GM12801 (cell line): ENCODE data around the gene ALDH1A2.

Source experiments
- TF ChIP-seq, protein P1 (sequence below): IDR thresholded peaks from one replicate; pipeline ENCODE4 v1.5.1; 2011; ENCODE audit warnings: control low read depth; ENCODE audit not compliant: insufficient read length; ENCODE audit errors: extremely low read depth

Gene ALDH1A2

DNA sequence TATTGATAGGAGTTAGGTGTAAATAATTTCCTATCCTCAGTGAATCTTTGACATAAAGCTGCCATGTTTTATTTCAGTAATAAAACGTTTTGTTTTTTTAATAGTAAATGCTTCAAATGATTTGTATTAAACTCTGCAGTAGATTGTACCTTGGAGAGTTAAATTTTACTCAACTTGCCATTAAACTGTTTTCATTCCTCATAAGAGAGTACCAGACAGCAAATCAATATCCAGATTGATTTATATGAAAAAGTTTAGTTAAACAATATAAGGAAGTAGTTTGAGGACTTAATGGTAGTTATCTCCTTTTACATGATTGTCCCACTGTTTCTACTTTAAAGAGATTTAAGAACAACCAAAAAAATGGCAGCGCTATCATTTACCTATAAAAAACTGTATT lies 18.4 kb downstream of the ALDH1A2 start:
- TF ChIP-seq, protein P1, sequence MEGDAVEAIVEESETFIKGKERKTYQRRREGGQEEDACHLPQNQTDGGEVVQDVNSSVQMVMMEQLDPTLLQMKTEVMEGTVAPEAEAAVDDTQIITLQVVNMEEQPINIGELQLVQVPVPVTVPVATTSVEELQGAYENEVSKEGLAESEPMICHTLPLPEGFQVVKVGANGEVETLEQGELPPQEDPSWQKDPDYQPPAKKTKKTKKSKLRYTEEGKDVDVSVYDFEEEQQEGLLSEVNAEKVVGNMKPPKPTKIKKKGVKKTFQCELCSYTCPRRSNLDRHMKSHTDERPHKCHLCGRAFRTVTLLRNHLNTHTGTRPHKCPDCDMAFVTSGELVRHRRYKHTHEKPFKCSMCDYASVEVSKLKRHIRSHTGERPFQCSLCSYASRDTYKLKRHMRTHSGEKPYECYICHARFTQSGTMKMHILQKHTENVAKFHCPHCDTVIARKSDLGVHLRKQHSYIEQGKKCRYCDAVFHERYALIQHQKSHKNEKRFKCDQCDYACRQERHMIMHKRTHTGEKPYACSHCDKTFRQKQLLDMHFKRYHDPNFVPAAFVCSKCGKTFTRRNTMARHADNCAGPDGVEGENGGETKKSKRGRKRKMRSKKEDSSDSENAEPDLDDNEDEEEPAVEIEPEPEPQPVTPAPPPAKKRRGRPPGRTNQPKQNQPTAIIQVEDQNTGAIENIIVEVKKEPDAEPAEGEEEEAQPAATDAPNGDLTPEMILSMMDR: no peak

DNA sequence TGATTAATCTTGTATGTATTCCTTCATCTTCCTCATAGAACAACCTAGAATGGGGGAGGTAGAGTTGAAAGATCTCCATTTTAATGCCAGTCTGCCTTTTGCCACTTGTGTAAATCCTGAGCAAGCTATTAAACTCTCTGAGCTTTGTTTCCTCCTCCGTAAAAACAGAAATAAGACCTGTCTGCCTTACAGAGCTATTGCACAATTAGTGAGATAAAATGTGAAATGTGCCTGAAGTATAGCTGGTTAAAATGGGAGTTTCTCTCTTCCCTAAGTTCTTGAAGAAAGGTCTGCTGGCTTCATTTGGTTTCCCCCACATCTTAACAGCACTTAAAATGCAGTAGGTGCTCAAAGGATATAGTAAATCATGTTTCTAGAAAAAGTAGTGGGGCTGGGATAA lies 19.0 kb downstream of the ALDH1A2 start:
- TF ChIP-seq, protein P1: no peak

DNA sequence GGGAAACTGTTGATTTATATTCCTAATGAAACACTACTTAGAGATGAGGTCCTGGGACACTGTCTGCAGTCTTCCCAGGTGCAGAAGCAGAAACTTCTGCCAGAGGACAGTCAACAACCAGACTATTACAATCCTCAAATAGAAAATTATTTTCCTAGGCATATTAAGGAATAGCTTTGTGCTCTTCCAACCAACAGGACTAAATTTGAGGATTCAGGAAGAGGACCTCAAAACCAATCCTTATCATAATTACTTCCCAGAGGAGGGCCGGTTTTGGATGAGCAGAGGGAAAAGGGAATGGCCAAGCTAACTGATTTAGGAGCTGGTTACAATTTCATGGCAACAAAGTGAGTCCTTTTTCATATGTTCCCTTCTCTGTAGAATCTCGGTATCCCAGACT lies 21.0 kb downstream of the ALDH1A2 start:
- TF ChIP-seq, protein P1: no peak

DNA sequence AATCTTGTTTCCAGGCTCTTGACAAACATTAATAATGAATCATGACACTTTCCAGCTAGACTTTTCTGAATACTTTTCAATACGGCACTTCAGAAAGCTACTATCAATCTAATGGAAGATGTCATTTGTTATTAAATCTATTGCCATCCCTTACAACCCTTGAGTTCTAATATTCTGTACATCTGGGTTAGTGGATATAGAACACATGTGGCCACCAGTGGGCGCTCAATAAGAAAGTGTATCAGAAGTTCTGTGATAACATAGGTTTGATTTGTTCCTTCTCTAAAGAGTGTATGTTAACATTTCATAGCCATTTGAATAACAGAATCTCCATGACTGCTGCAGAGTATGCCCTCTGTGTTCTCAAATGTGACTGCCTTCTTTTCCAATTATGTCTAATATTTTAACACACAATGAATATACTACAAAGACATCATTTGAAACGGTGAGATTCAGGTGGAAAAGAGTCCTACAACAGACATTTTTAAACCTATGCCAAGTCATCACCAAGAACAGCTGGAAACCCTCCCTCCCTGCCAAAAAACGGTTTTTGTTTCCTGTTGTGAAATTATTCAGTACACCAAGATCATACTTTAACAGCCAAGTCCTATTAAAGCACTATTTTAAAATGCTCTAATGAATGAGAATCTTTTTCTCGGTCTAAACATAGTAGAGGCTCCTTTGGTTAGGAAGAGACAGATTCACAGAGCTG lies 22.2 kb downstream of the ALDH1A2 start:
- TF ChIP-seq, protein P1: no peak

DNA sequence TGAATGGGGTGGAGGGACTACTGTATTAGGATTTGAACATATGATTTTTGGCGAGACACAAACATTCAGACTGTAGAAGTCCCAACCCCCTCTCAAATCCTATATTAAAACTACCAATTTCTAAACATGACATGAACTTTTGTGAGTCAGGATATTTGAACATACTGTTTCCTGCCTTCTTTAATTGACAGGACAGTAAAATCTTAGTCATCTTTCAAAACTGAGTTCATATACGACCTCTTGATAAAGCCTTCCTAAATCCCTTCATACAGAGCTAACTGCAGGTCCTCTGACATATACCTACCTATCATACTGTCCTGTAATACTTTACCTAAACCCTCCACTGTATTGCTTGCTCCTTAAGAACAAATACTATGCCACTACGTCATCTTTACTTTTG lies 23.5 kb downstream of the ALDH1A2 start:
- TF ChIP-seq, protein P1: no peak

DNA sequence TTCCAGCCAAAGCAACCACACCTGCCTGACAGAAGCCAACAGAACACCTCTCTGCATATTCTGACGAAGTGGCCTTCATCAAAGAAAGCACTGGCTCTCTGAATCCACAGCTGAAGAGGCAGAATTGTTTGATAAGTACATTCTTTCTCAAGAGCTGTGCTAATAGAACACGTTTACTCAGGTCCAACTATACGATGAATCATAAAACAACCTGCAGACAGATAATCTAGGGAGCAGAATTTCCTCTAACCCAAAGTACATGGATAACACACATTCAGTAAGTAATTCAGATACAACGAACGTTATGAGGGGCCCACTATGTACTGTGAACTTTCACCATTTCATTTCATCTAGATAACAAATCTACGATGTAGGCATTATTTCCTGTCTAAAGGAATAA lies 25.4 kb downstream of the ALDH1A2 start:
- TF ChIP-seq, protein P1: no peak

DNA sequence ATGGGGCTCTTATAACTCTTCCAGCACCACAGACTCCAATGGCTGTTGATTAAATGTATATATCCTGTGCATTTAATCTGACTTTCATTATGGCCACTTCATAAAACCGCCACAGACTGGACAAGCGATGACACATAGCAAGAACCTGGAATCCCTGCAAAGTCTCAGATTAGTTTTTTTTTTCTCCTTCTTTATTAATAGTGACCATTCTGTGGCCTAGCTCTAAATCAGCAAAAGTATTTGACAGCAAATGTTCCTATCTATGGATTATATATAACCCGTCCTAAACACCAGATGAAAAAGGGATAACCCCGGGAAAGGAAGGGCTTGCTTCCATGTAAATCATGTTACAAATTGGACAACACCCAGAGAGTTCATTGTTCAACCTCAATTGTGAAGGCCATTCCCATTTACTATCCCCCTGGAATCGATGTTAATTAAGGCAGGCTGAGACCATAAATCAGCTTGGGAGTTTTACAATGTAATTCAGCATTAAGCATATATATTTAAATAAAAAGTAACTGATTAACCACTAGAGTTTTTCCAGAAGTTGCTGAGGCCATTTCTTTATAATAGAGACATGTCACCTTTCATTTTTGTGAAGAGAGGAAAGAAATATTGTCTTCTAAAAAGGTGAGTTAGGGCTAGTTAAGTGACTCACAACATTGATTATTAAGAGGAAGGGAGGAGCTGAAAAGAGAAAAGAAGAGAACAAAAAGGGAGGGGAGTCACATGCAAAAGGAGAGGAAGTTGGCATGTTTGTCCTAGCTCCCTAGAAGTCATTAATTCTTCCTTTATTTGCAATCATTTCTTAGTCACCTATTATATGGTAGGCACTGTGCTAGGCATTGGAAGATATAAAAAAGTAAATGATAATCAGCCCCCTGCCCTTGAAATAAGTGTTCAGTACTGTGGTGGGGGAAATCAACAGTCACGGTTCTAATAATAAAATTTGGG lies 26.2 kb downstream of the ALDH1A2 start:
- TF ChIP-seq, protein P1: no peak
